ENCODE data around the gene IMPDH1. TPM values are rescaled to one million over a fixed set of nuclear protein-coding genes. Genes with fewer than 3 reads are reported as not detected.

IMPDH1 gene
- total RNA-seq, 1 experiment from 2014 or later = 74.0 TPM

- Mint-ChIP-seq H3K9me3 (ENCODE audit: unreplicated experiment) (no peaks in the 10 kb centered on the region), H3K36me3 (ENCODE audit: insufficient read depth, unreplicated experiment) (no peaks in the 10 kb centered on the region), H3K27me3 (ENCODE audit: insufficient read depth, unreplicated experiment) (peaks cover 20% of the 10 kb centered on the region), H3K27ac (ENCODE audit: low read depth, unreplicated experiment) (no peak overlapping the region), H3K4me3 (ENCODE audit: unreplicated experiment) (no peak overlapping the region), H3K4me1 (ENCODE audit: insufficient read depth, unreplicated experiment) (peaks cover 13% of the 10 kb centered on the region)
- ChIA-PET CTCF (interaction anchor here (1.3 to 2.0 kb wide), 2 partner anchors 18 to 21 kb away, joined by 5 to 6 read pairs; no protein-coding TSS in a partner anchor), POLR2A (interaction anchor here (1.2 kb wide), 1 partner anchor 16 kb away, joined by 4 read pairs; no protein-coding TSS in a partner anchor)
- BruUV-seq (replicated peaks) = no TSS peak
- DNase-seq (ENCODE audit: unreplicated experiment) = no peak
- no peak for TF ChIP-seq CTCF (IDR thresholded peaks at IDR 0.05; ENCODE audit: unreplicated experiment)
- intact Hi-C loops (cut with micrococcal nuclease) = no loop called here
Observed at GRCh38 chr7:128365432-128365831, 44.4 kb downstream of the IMPDH1 start.

- no peak for DNase-seq (ENCODE audit: unreplicated experiment)
- Mint-ChIP-seq H3K9me3 (ENCODE audit: unreplicated experiment) (no peaks in the 10 kb centered on the region), H3K4me3 (ENCODE audit: unreplicated experiment) (no peak overlapping the region), H3K27ac (ENCODE audit: low read depth, unreplicated experiment) (no peak overlapping the region), H3K27me3 (ENCODE audit: insufficient read depth, unreplicated experiment) (peaks cover 20% of the 10 kb centered on the region), H3K36me3 (ENCODE audit: insufficient read depth, unreplicated experiment) (no peaks in the 10 kb centered on the region), H3K4me1 (ENCODE audit: insufficient read depth, unreplicated experiment) (peaks cover 13% of the 10 kb centered on the region)
- CTCF ChIA-PET = interaction anchor here (0.7 to 1.3 kb wide), 2 partner anchors 17 to 22 kb away, joined by 4 to 5 read pairs; no protein-coding TSS in a partner anchor
- BruUV-seq (replicated peaks) = no TSS peak
- no peak for TF ChIP-seq CTCF (IDR thresholded peaks at IDR 0.05; ENCODE audit: unreplicated experiment)
- POLR2A ChIA-PET = no interaction called here
- intact Hi-C loops (cut with micrococcal nuclease) = no loop called here
Observed at GRCh38 chr7:128364166-128364870, 45.5 kb downstream of the IMPDH1 start.

GRCh38 chr7:128363261-128363721 is 46.5 kb downstream of the IMPDH1 start:
- no peaks in the 10 kb centered on the region for H3K36me3 Mint-ChIP-seq (ENCODE audit: insufficient read depth, unreplicated experiment)
- TF ChIP-seq CTCF (IDR thresholded peaks at IDR 0.05; ENCODE audit: unreplicated experiment) = no peak
- no peak overlapping the region for H3K27ac Mint-ChIP-seq (ENCODE audit: low read depth, unreplicated experiment)
- ChIA-PET CTCF (interaction anchor here (0.5 kb wide), 1 partner anchor 1614 kb away, joined by 3 read pairs; no protein-coding TSS in a partner anchor), POLR2A (no interaction called here)
- H3K4me1 Mint-ChIP-seq (ENCODE audit: insufficient read depth, unreplicated experiment) = peaks cover 13% of the 10 kb centered on the region
- H3K9me3 Mint-ChIP-seq (ENCODE audit: unreplicated experiment) = no peaks in the 10 kb centered on the region
- DNase-seq (ENCODE audit: unreplicated experiment) = no peak
- BruUV-seq (replicated peaks) = no TSS peak
- no peak overlapping the region for H3K4me3 Mint-ChIP-seq (ENCODE audit: unreplicated experiment)
- H3K27me3 Mint-ChIP-seq (ENCODE audit: insufficient read depth, unreplicated experiment) = peaks cover 20% of the 10 kb centered on the region
- intact Hi-C loops (cut with micrococcal nuclease) = no loop called here

- no peaks in the 10 kb centered on the region for H3K9me3 Mint-ChIP-seq (ENCODE audit: unreplicated experiment)
- intact Hi-C loops (cut with micrococcal nuclease) = no loop called here
- peaks cover 20% of the 10 kb centered on the region for H3K27me3 Mint-ChIP-seq (ENCODE audit: insufficient read depth, unreplicated experiment)
- BruUV-seq (replicated peaks) = no TSS peak
- POLR2A ChIA-PET = interaction anchor here (1.0 to 1.3 kb wide), 3 partner anchors 10 to 19 kb away, joined by 3 to 6 read pairs (median 5); partner anchors contain the start of gene RBM28
- no peak for DNase-seq (ENCODE audit: unreplicated experiment)
- no peak overlapping the region for H3K27ac Mint-ChIP-seq (ENCODE audit: low read depth, unreplicated experiment)
- H3K4me3 Mint-ChIP-seq (ENCODE audit: unreplicated experiment) = no peak overlapping the region
- CTCF ChIA-PET = interaction anchor here (0.8 to 1.5 kb wide), 3 partner anchors 11 to 24 kb away, joined by 4 to 5 read pairs (median 5); no protein-coding TSS in a partner anchor
- peaks cover 13% of the 10 kb centered on the region for H3K4me1 Mint-ChIP-seq (ENCODE audit: insufficient read depth, unreplicated experiment)
- H3K36me3 Mint-ChIP-seq (ENCODE audit: insufficient read depth, unreplicated experiment) = no peaks in the 10 kb centered on the region
- TF ChIP-seq CTCF (IDR thresholded peaks at IDR 0.05; ENCODE audit: unreplicated experiment) = no peak
Observed at GRCh38 chr7:128362670-128363069, 47.1 kb downstream of the IMPDH1 start.
